ENCODE measurements around the gene NRAP. TPM values are rescaled to one million over a fixed set of nuclear protein-coding genes. Genes with fewer than 3 reads are reported as not detected.

The NRAP gene
- total RNA-seq, 2 experiments from 2014 or later: not detected

DNA sequence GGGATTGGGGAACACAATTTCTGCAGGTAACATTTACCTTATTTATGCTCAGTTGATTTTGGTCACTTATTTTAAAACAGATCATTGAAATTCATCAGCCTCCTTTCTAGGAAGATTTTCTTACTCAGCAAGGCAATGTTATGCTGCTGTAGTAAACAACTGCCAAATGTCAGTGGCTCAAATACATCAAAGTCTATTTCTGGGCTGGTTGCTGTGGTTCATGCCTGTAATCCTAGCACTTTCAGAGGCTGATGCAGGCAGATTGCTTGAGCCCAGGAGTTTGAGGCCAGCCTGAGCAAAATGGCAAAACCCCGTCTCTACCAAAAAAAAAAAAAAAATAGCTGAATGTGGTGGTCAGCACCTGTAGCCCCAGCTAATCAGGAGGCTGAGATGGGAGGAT is 85.1 kb downstream of the NRAP start:
- CTCF ChIA-PET: interaction anchor here (1.0 kb wide), 1 partner anchor 9 kb away, joined by 3 read pairs; no protein-coding TSS in a partner anchor
- H3K4me3 Mint-ChIP-seq: no peak overlapping the region
- no peak overlapping the region for H3K27ac Mint-ChIP-seq
- no peaks in the 10 kb centered on the region for H3K4me1 Mint-ChIP-seq
- H3K27me3 Mint-ChIP-seq: peaks cover 3% of the 10 kb centered on the region
- POLR2A ChIA-PET: no interaction called here
- H3K36me3 Mint-ChIP-seq (ENCODE audit: low read depth): no peaks in the 10 kb centered on the region
- H3K9me3 Mint-ChIP-seq: no peaks in the 10 kb centered on the region
- DNase-seq: no peak

DNA sequence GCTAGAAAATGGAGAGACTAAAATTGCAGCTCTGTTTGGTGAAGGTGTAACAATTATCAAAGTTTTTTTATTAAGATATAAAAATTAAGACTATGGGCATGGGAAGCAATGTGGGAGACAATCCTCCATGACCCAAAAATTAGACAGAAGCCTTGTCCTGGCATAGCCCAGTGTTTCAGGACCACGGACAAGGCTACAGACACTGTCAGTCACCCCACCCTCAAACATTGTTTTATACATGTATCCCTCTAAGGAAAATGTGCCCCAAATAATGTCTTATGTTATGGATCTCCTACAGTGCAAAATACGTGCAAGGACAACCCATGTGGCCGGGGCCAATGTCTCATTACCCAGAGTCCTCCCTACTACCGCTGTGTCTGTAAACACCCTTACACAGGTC is 87.0 kb downstream of the NRAP start:
- H3K36me3 Mint-ChIP-seq (ENCODE audit: low read depth): no peaks in the 10 kb centered on the region
- CTCF ChIA-PET: interaction anchor here (1.0 kb wide), 1 partner anchor 13 kb away, joined by 3 read pairs; no protein-coding TSS in a partner anchor
- POLR2A ChIA-PET: no interaction called here
- peak; percentile 18 for DNase-seq
- no peak overlapping the region for H3K27ac Mint-ChIP-seq
- no peak overlapping the region for H3K4me3 Mint-ChIP-seq
- H3K27me3 Mint-ChIP-seq: no peaks in the 10 kb centered on the region
- no peaks in the 10 kb centered on the region for H3K9me3 Mint-ChIP-seq
- H3K4me1 Mint-ChIP-seq: no peaks in the 10 kb centered on the region

DNA sequence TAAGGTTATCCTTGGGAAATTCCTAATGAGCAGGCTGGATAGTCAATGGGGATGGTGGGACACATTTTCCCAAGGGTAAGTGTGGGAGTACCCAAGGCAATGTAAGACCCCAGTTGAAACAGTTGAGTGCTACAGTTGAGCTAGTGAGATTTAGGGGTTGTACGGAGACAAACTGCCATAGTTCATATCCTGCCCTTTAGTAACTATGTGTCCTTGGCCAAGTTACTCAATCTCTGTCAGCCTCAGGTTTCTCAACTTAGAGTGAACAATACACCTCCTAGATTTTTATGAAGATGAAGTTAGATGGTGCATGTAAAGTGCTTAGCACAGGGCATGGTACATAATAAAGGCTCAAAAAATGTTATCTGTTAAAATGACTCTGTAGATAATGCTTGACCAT is 90.5 kb downstream of the NRAP start:
- H3K9me3 Mint-ChIP-seq: no peaks in the 10 kb centered on the region
- ChIA-PET CTCF (interaction anchor here (1.1 to 1.3 kb wide), 2 partner anchors 10 kb away, joined by 4 to 5 read pairs; no protein-coding TSS in a partner anchor), POLR2A (no interaction called here)
- H3K4me1 Mint-ChIP-seq: no peaks in the 10 kb centered on the region
- no peaks in the 10 kb centered on the region for H3K36me3 Mint-ChIP-seq (ENCODE audit: low read depth)
- H3K4me3 Mint-ChIP-seq: no peak overlapping the region
- no peaks in the 10 kb centered on the region for H3K27me3 Mint-ChIP-seq
- no peak overlapping the region for H3K27ac Mint-ChIP-seq
- DNase-seq: no peak

DNA sequence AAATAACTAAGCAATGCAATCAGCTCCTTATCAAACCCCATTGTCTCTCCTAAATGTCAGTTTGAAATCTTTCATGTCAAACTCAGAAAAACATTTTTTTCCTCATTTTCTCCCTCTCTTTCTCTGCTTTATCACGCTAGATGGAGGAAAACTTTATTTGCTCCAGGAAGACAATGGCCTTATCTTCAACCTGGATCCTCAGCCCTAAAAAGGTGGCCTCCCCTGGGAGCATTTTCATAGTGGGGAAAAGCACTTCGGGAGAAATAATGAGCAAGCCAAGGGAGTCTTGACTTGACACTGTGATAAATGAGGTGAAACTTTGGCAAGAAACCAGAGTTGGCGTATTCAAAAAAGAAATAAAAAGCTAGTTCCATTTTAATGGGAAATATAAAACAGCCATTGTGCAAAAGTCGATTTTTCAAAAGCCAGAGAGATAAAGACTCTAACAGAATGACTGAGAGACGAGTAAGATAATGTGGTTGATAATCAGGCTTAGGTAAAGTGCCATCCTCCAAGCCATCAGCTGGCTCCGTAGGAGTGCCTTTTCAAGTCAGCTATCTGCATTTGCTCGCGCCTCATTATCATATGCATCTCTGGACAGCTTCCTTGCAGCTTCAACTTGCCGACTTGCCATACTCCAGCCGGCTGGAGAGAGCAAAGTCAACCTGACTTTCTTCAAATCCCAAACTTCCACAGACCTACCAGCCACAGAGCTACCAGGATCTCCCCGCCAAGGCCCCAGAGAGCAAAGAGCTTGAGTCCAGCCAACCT is 91.1 kb downstream of the NRAP start:
- ChIA-PET CTCF (interaction anchor here (1.1 kb wide), 1 partner anchor 9 kb away, joined by 5 read pairs; no protein-coding TSS in a partner anchor), POLR2A (no interaction called here)
- DNase-seq: no peak
- no peak overlapping the region for H3K27ac Mint-ChIP-seq
- H3K4me3 Mint-ChIP-seq: no peak overlapping the region
- no peaks in the 10 kb centered on the region for H3K36me3 Mint-ChIP-seq (ENCODE audit: low read depth)
- H3K9me3 Mint-ChIP-seq: no peaks in the 10 kb centered on the region
- H3K4me1 Mint-ChIP-seq: no peaks in the 10 kb centered on the region
- H3K27me3 Mint-ChIP-seq: no peaks in the 10 kb centered on the region

DNA sequence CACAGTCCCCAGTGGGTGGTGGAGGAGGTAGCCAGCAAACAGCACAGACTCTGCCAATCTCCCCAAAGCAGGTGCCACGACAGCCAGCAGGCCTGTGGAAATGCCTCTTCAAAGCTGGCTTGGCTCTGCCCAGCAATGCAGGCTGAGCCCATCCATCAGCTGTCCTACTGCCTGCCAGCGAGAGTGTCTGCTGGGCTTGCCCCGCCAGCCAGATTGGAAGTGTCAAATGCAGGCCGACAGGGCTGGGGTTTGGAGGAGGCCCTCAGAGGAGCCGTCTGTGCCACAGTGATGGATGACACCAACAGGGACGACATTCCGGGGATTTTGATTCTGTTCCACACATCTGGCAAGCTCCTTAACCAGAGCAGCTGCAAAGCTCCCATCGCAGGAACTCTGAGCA is 94.3 kb downstream of the NRAP start:
- no peaks in the 10 kb centered on the region for H3K4me1 Mint-ChIP-seq
- H3K27me3 Mint-ChIP-seq: peaks cover 3% of the 10 kb centered on the region
- ChIA-PET POLR2A (no interaction called here), CTCF (interaction anchor here (1.0 kb wide), 1 partner anchor 10 kb away, joined by 3 read pairs; no protein-coding TSS in a partner anchor)
- no peaks in the 10 kb centered on the region for H3K9me3 Mint-ChIP-seq
- H3K4me3 Mint-ChIP-seq: no peak overlapping the region
- no peak overlapping the region for H3K27ac Mint-ChIP-seq
- DNase-seq: no peak
- H3K36me3 Mint-ChIP-seq (ENCODE audit: low read depth): no peaks in the 10 kb centered on the region

DNA sequence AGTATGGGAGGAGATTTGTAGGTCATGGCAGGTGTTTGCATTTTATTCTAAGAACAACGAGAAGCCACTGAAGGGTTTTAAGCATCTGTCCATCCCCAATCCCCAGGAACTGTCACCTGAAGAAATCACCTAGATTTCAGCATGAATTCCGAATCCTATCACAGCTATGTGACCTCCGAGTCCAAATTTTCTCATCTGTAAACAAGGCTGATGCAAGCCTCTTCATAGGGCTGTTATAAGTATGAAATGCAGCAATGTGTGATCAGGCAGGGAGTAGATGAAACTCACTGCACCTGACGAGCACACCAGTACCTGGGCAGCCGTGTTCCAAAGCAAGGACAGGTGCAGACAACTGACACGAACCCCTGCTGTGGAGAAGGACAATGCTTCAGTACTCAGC is 97.0 kb downstream of the NRAP start:
- Mint-ChIP-seq H3K9me3 (no peaks in the 10 kb centered on the region), H3K36me3 (ENCODE audit: low read depth) (no peaks in the 10 kb centered on the region), H3K27ac (no peak overlapping the region), H3K27me3 (peaks cover 3% of the 10 kb centered on the region), H3K4me3 (no peak overlapping the region), H3K4me1 (peaks cover 2% of the 10 kb centered on the region)
- ChIA-PET CTCF (no interaction called here), POLR2A (no interaction called here)
- no peak for DNase-seq

DNA sequence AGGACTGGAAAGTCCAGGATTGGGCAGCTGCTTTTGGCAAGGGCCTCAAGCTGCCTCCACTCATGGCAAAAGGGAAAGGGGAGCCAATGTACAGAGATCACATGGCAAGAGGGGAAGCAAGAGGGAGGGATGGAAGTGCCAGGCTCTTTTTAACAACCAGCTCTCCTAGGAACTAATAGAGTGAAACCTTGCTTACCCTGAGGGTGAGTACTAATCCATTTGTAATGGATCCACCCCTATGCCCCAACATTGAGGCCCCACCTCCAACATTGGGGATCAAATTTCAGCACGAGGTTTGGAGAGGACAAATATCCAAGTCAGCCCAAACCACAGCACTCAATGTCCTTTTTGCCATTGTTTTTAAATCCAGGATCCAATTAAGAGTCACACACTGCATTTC is 98.5 kb downstream of the NRAP start:
- no peaks in the 10 kb centered on the region for H3K9me3 Mint-ChIP-seq
- CTCF ChIA-PET: no interaction called here

DNA sequence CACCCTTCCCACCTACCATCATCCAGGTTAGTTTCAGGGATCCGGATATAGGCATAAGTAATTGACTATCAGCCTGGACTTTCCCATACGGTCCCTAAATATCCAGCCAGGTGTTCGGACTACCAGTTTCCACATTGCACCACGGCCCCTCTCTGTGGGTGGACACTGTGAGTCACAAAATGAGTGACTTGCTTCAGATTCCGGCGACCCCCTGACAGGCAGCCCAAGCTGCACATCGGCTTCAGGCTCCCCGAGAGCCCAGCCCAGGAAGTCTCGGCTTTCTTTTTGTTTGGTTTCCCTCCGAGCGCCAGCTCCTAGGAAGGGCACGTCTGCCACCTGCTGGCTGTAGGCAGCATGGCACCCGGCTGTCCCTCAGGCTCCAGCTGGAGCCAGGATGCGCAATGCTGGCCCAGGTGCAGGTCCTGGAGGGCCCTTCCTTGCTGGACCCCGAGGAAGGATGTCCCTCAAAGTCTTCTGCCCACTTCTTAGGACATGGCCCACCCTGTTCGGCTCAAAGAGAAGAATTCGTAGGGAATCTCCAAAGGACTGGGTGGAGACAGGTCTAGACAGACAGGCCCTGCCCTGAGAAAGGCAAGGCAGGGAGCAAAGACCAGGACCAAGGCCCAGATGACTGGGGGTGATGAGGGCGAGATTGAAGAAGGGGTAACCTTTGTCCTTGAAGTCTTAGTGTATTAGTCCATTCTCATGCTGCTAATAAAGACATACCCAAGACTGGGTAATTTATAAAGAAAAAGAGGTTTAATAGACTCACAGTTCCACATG is 100.3 kb downstream of the NRAP start:
- Mint-ChIP-seq H3K27me3 (peaks cover 6% of the 10 kb centered on the region), H3K36me3 (ENCODE audit: low read depth) (no peaks in the 10 kb centered on the region), H3K9me3 (no peaks in the 10 kb centered on the region), H3K4me1 (peaks cover 2% of the 10 kb centered on the region), H3K27ac (no peak overlapping the region), H3K4me3 (peak overlapping the region; percentile 64)
- peak; percentile 72 for DNase-seq
- CTCF ChIA-PET: interaction anchor here (0.6 to 1.7 kb wide), 17 partner anchors 9 to 1091 kb away, joined by 3 to 14 read pairs (median 3); no protein-coding TSS in a partner anchor
- POLR2A ChIA-PET: no interaction called here

More for the DNA sequence above, 98.5 kb downstream of the NRAP start:
- Mint-ChIP-seq H3K4me3 (no peak overlapping the region), H3K36me3 (ENCODE audit: low read depth) (no peaks in the 10 kb centered on the region), H3K27me3 (peaks cover 3% of the 10 kb centered on the region), H3K27ac (no peak overlapping the region), H3K4me1 (peaks cover 2% of the 10 kb centered on the region)
- POLR2A ChIA-PET: no interaction called here
- no peak for DNase-seq

DNA sequence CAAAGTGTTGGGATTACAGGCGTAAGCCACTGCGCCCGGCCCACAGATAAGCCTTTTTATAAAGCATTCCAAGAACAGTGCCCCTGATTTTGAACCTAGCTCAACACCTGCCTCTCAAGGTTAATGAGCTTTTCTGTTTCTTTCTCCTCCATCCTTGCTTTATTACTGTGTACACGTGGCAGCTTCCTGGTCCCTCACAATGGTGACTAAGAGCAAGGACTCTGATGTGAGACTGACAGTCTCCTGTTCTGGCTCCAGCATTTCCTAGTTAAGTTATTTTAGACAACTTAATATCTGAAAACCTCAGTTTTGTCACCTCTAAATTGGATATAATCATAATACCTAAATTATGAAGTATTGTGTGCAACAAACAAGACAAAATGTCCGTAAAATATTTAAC is 101.1 kb downstream of the NRAP start:
- Mint-ChIP-seq H3K4me1 (peaks cover 5% of the 10 kb centered on the region), H3K4me3 (no peak overlapping the region), H3K9me3 (no peaks in the 10 kb centered on the region), H3K36me3 (ENCODE audit: low read depth) (no peaks in the 10 kb centered on the region), H3K27ac (no peak overlapping the region), H3K27me3 (peaks cover 14% of the 10 kb centered on the region)
- ChIA-PET CTCF (interaction anchor here (0.6 to 1.7 kb wide), 10 partner anchors 8 to 1091 kb away, joined by 3 to 14 read pairs (median 3); no protein-coding TSS in a partner anchor), POLR2A (no interaction called here)
- no peak for DNase-seq

DNA sequence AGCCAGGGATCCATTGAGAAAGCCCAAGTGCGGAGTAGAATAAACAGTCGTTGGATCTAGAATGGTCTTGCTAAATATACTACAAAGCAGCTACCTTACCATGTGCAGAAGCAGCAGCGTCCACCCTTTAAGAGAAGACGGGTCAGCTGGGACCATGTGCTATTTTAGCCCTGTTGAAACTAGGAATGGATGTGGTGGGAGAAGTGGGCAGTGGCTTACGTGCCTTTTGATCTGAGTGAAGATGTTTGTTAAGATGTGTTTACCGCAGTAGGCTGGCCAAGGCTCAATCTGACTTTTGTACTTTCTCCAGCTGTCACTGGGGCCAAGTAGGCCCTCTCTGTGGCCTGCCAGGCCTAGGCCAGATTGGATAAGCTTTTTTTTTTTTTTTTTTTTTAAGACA is 101.8 kb downstream of the NRAP start:
- CTCF ChIA-PET: interaction anchor here (0.6 to 1.1 kb wide), 3 partner anchors 41 to 424 kb away, joined by 3 to 4 read pairs (median 3); no protein-coding TSS in a partner anchor

DNA sequence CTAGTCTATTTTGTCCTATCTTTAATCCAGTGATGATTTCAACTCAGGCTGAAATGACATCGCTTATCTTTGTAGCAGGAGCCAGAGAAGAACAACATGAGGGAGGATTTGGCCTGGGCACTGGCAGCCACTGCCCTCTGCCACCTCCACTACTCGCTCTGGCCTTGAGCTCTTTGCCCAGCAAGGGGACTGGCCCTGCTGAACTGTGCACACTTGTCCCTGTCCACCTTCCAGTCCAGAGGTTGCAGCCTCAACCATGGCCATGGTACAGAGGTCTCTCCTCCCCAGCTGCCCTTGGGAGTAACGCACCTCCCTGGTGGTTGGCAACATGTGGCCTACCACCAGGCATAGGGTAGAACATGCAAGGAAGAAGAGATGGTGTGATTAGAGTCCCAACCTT is 102.6 kb downstream of the NRAP start:
- no peak overlapping the region for H3K4me3 Mint-ChIP-seq
- no peak for DNase-seq
- ChIA-PET CTCF (no interaction called here), POLR2A (no interaction called here)
- H3K4me1 Mint-ChIP-seq: peaks cover 13% of the 10 kb centered on the region
- H3K36me3 Mint-ChIP-seq (ENCODE audit: low read depth): no peaks in the 10 kb centered on the region
- H3K9me3 Mint-ChIP-seq: no peaks in the 10 kb centered on the region
- no peak overlapping the region for H3K27ac Mint-ChIP-seq
- peaks cover 17% of the 10 kb centered on the region for H3K27me3 Mint-ChIP-seq

More for the DNA sequence above, 101.8 kb downstream of the NRAP start:
- Mint-ChIP-seq H3K36me3 (ENCODE audit: low read depth) (no peaks in the 10 kb centered on the region), H3K27me3 (peaks cover 17% of the 10 kb centered on the region), H3K27ac (no peak overlapping the region), H3K4me3 (no peak overlapping the region), H3K4me1 (peaks cover 10% of the 10 kb centered on the region), H3K9me3 (no peaks in the 10 kb centered on the region)
- POLR2A ChIA-PET: no interaction called here
- DNase-seq: no peak

DNA sequence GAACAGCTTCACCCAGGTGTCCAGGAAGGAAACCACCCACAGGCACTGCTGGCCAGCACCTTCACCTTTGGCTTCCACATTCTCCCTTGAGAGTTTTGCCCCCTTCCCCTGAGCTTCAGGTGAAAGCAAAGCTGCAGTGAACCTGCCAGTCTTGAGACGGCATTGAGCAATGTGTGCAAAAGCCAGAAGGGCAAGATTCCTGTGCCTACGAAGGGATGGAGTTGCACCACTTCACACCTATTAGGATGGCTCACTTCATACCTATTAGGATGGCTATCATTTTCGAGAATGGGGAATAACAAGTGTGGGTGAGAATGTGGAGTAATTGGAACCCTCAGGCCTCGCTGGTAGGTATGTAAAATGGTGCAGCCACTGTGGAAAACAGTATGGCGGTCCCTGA is 103.8 kb downstream of the NRAP start:
- DNase-seq: no peak
- ChIA-PET CTCF (no interaction called here), POLR2A (no interaction called here)
- Mint-ChIP-seq H3K9me3 (no peaks in the 10 kb centered on the region), H3K4me3 (no peak overlapping the region), H3K27me3 (peaks cover 17% of the 10 kb centered on the region), H3K27ac (no peak overlapping the region), H3K4me1 (peaks cover 13% of the 10 kb centered on the region), H3K36me3 (ENCODE audit: low read depth) (no peaks in the 10 kb centered on the region)

DNA sequence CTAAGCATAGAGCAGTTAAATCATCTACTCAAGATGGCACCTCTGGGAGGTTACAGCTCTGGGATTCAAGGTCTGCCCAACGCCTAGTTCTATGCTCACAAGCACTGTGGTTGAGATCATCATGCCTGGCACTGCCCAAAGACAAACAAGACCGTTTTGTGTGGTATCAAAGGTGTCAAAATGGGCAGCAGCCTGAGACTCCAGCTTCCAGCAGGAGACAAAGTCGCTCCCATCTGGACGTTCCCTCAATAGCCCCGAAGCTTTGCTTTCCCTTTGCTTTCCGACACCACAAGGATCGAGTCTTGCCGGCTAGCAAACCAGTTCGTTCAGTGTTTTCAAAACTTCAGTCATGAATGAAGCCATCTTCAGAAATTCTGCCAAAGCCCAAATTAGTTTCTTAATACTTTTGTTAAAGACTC is 105.9 kb downstream of the NRAP start:
- Mint-ChIP-seq H3K4me3 (no peak overlapping the region), H3K27me3 (peaks cover 25% of the 10 kb centered on the region), H3K4me1 (peaks cover 11% of the 10 kb centered on the region), H3K36me3 (ENCODE audit: low read depth) (no peaks in the 10 kb centered on the region), H3K27ac (no peak overlapping the region), H3K9me3 (no peaks in the 10 kb centered on the region)
- ChIA-PET CTCF (no interaction called here), POLR2A (no interaction called here)
- DNase-seq: no peak

All from activated CD4-positive, alpha-beta memory T cell treated with anti-CD3 and anti-CD28 coated beads, Interleukin-2, amount 10 ng/mL, durations not matched to agents 7 days and 5 days (primary cell).